Colonic mucosa (tissue), 4 donors: ENCODE measurements around the gene WWOX. TPM values are rescaled to one million over a fixed set of nuclear protein-coding genes. Genes with fewer than 3 reads are reported as not detected.

Experiments used
- DNase-seq: peaks from one replicate; pipeline ENCODE4 v3.0.0-alpha.2; 2020
- H3K27ac ChIP-seq: fragments of 200-600 bp; one replicate; pipeline ENCODE4 v1.8.0; 2021
- H3K27me3 ChIP-seq: fragments of 200-600 bp; one replicate; pipeline ENCODE4 v1.8.0; 2021
- H3K36me3 ChIP-seq: fragments of 200-600 bp; one replicate; pipeline ENCODE4 v1.8.0; 2021
- H3K4me1 ChIP-seq: fragments of 200-600 bp; one replicate; pipeline ENCODE4 v1.8.0; 2021; ENCODE audit warnings: mild to moderate bottlenecking
- H3K4me3 ChIP-seq: fragments of 200-600 bp; one replicate; pipeline ENCODE4 v1.8.0; 2021
- H3K9ac ChIP-seq, 2 donors: one replicate each; pipeline ENCODE4 v1.7.0; 2013; ENCODE audit warnings: control low read depth in 2 of 2, low read depth in 2 of 2, low read length in 2 of 2
- H3K9me3 ChIP-seq: fragments of 200-600 bp; one replicate; pipeline ENCODE4 v1.8.0; 2021
- intact Hi-C: fragments of 100-400 bp; cut with DNase I; formaldehyde crosslinking; loops from one replicate; pipeline ENCODE4 v1.14.1; 2022
- total RNA-seq, 2 donors: library from RNA; stranded (reverse); fragmentation: NEBNext Ultra II Directional in 1 of 2; extraction: Animal tissue kit (Norgen Biotek cat#: 25700) in 1 of 2; gene quantifications; one replicate each; pipeline ENCODE4 v1.2.1, GENCODE V29; 2021
- TF ChIP-seq, protein P1 (sequence below): fragments of 200-600 bp; IDR thresholded peaks from one replicate; pipeline ENCODE4 v1.8.0; 2022; ENCODE audit warnings: antibody characterized with exemption, mild to moderate bottlenecking
- donor health status: healthy.
- donor health status: DM: no; HTN: no; CAD: no.
- donor health status: DM: no; HTN: no; CAD: no.

Gene WWOX
- total RNA-seq, 2 donors from 2014 or later, result 7.2 to 11.0 TPM

DNA sequence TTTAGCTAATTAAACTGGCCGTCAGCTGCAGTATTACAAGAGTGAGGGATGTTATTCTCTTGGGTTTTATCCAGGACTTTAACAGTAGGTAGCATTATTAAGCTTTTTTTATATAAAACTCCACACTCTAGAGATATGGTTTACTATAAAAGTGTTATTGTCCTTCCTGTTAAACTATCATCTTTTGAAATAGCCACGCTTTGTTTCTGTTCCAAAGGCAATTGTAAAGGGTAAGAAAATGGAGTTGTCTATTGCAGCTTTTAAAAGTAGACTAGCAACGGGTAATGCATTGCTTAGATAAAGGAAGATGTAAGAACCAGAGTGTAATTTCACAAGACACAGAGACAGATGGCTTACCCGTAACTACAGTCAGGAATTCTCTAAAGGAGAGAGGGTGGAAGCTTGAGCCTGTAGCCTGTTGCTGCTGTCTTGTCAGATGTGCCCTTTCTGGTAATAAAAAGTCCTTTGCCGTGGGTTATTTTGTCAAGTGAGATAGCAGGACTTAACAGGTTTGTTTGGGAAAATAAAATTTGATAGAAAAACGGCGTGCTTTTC is 56.4 kb downstream of the WWOX start:
- intact Hi-C loops, result no loop called here
- no peak for DNase-seq
- Histone ChIP-seq H3K27ac (no peak overlapping the region), H3K9ac (no peak overlapping the region), H3K4me1 (no peaks in the 10 kb centered on the region), H3K36me3 (no peaks in the 10 kb centered on the region), H3K9me3 (no peaks in the 10 kb centered on the region), H3K4me3 (no peak overlapping the region), H3K27me3 (no peaks in the 10 kb centered on the region)
- TF ChIP-seq, protein P1, sequence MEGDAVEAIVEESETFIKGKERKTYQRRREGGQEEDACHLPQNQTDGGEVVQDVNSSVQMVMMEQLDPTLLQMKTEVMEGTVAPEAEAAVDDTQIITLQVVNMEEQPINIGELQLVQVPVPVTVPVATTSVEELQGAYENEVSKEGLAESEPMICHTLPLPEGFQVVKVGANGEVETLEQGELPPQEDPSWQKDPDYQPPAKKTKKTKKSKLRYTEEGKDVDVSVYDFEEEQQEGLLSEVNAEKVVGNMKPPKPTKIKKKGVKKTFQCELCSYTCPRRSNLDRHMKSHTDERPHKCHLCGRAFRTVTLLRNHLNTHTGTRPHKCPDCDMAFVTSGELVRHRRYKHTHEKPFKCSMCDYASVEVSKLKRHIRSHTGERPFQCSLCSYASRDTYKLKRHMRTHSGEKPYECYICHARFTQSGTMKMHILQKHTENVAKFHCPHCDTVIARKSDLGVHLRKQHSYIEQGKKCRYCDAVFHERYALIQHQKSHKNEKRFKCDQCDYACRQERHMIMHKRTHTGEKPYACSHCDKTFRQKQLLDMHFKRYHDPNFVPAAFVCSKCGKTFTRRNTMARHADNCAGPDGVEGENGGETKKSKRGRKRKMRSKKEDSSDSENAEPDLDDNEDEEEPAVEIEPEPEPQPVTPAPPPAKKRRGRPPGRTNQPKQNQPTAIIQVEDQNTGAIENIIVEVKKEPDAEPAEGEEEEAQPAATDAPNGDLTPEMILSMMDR, result no peak

DNA sequence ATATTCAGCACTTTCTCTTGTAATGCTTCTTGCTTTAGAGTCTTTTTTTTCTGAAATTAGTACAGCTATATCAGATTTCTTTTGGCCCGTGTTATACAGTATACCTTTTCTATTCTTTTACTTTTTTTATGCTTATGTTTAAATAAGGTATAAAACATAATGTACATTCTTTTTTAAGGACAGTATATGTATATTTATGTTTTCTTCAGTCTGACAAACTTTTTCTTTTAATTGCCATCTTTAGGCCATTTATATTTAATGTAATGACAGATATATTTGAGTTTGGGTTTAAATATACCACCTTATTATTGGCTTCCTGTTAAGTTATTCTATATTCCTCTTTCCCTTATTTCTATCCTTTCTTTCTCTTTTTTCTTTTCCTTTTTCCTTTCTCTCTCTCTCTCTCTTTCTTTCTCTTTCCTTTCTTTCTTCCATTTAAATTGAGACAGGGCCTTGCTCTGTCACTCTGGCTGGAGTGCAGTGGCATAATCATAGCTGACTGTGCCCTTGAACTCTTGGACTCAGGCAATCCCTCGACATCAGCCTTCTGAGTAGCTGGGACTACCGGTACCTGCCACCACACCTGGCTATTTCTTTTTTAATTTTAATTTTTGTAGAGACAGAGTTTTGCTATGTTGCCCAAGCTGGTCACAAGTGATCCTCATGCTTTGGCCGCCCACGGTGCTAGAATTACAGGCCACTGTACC is 61.7 kb downstream of the WWOX start:
- TF ChIP-seq, protein P1, result no peak
- Histone ChIP-seq H3K9me3 (no peaks in the 10 kb centered on the region), H3K9ac (no peak overlapping the region), H3K27ac (no peak overlapping the region), H3K27me3 (no peaks in the 10 kb centered on the region), H3K4me3 (no peak overlapping the region), H3K36me3 (no peaks in the 10 kb centered on the region), H3K4me1 (no peaks in the 10 kb centered on the region)
- intact Hi-C loops, result no loop called here
- DNase-seq, result no peak

DNA sequence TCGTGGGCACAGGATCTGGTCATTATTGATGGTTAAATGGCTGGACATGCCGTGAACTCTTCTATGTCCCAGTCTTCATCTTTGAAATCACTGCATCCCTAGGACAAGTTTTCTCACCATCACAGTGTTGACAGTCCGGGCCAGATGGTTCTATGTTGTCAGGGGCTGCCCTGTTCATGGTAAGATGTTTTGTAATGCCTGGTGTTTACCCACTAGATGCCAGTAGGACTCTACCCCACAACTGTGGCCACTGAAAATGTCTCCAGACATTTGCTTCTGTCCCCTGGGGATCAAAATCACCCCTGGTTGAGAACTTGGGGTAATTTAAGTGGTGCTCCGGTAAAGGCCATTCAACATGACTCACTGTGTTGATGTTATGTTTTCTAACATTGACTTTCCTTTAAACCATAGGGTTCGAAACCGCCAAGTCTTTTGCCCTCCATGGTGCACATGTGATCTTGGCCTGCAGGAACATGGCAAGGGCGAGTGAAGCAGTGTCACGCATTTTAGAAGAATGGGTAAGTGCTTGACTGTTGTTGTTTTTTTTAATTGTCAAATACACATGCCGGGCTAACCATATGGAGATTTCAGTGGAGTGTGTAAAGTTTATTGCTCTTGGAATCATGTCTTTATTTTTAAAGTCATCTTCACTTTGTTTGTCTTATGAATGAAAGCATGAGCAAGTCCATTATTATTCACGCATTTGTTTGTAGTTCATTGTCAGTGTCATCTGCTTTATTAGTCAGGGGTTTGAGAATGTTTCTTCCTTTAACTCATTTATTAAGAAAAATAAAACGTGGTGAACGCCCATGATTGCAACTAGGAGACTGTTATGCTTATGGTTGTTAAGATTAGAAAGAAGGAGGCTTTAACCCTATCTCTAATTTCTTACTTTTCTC is 64.6 kb downstream of the WWOX start:
- H3K4me3 ChIP-seq, result no peak overlapping the region
- H3K4me1 ChIP-seq, result no peaks in the 10 kb centered on the region
- H3K36me3 ChIP-seq, result no peaks in the 10 kb centered on the region
- H3K9ac ChIP-seq, result no peak overlapping the region
- H3K27me3 ChIP-seq, result no peaks in the 10 kb centered on the region
- no peak for DNase-seq
- H3K9me3 ChIP-seq, result no peaks in the 10 kb centered on the region
- H3K27ac ChIP-seq, result no peak overlapping the region
- TF ChIP-seq, protein P1, result no peak
- intact Hi-C loops, result no loop called here

DNA sequence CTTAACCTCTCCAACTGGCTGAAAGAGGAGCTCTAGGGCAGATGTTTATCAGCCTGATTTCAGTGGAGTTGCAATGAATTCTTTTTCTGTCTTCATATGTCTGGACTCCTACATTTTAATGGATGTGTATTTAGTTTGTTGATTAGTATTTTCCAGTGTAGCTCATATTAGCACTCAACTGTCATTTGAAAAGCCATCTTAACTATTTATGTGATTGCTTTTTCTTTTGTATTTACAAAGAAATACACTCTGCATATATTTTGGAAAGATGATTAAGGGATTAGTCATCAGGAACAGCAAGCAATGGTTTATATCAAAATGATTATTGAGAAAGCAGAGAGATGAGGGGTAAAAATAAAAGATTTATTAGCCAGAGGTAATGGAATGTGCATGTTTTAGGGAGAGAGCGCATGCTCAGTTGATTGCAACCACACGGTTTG is 71.1 kb downstream of the WWOX start:
- TF ChIP-seq, protein P1, result no peak
- Histone ChIP-seq H3K4me1 (no peaks in the 10 kb centered on the region), H3K27ac (no peak overlapping the region), H3K36me3 (no peaks in the 10 kb centered on the region), H3K9me3 (no peaks in the 10 kb centered on the region), H3K27me3 (no peaks in the 10 kb centered on the region), H3K9ac (no peak overlapping the region), H3K4me3 (no peak overlapping the region)
- DNase-seq, result no peak
- intact Hi-C loops, result no loop called here

DNA sequence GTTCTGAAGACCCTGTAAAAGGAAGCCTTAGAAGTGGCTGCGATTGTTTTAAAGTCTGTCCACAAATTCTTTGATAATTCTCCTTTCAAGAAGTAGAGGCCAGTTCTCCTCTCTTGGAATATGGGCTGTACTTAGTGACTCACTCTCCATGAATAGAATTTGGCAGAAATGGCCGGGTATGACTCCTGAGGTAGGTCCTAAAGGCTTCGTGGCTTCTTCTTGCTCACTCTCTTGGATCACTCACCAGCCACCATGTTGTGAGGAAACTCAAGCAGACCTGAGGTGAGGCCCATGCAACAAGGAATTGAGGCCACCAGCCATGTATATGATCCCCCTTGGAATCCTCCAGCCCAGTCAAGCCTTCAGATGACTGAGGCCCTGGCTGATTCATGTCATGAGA is 75.8 kb downstream of the WWOX start:
- TF ChIP-seq, protein P1, result no peak
- intact Hi-C loops, result no loop called here
- Histone ChIP-seq H3K27me3 (no peaks in the 10 kb centered on the region), H3K4me1 (peaks cover 3% of the 10 kb centered on the region), H3K36me3 (no peaks in the 10 kb centered on the region), H3K27ac (no peak overlapping the region), H3K4me3 (no peak overlapping the region), H3K9me3 (no peaks in the 10 kb centered on the region), H3K9ac (no peak overlapping the region)
- DNase-seq, result no peak
